HepG2 (cell line): ENCODE data around the gene OSBPL3. TPM values are rescaled to one million over a fixed set of nuclear protein-coding genes. Genes with fewer than 3 reads are reported as not detected.

Source experiments
- ATF4 ChIP-seq, 2 experiments: fragments of 450-650 bp in 1 of 2; sonication (generic) in 1 of 2; formaldehyde crosslinking; IDR thresholded peaks; 2 replicates each; pipeline versions ENCODE4 v1.5.0 to v1.8.0; 2020 to 2022; ENCODE audit warnings: mild to moderate bottlenecking in 1 of 2, missing genetic modification reagents in 1 of 2
- BRF2 ChIP-seq: sonication (generic); formaldehyde crosslinking; IDR thresholded peaks from 2 replicates; pipeline ENCODE4 v1.8.1; 2022; ENCODE audit warnings: mild to moderate bottlenecking, missing genetic modification reagents
- ELF1 ChIP-seq: sonication (generic); formaldehyde crosslinking; IDR thresholded peaks from 2 replicates; pipeline ENCODE4 v1.4.0; 2020; ENCODE audit warnings: missing genetic modification reagents
- HMGXB4 ChIP-seq, 2 experiments: sonication (generic) in 1 of 2; formaldehyde crosslinking in 1 of 2; IDR thresholded peaks; 2 replicates each; pipeline versions ENCODE4 v1.4.0 to v1.6.1; 2018 to 2020; ENCODE audit warnings: missing genetic modification reagents in 2 of 2, borderline replicate concordance in 1 of 2, low read depth in 1 of 2, mild to moderate bottlenecking in 1 of 2, missing biosample characterization in 1 of 2
- MYPOP ChIP-seq: sonication (generic); formaldehyde crosslinking; IDR thresholded peaks from 2 replicates; pipeline ENCODE4 v1.8.1; 2023; ENCODE audit warnings: mild to moderate bottlenecking, moderate library complexity, missing genetic modification reagents
- NR2C2 ChIP-seq: sonication (generic); formaldehyde crosslinking; IDR thresholded peaks from 2 replicates; pipeline ENCODE4 v1.4.0; 2020; ENCODE audit warnings: missing genetic modification reagents, mild to moderate bottlenecking, moderate library complexity, borderline replicate concordance
- STAG1 ChIP-seq: sonication (generic); formaldehyde crosslinking; IDR thresholded peaks from 2 replicates; pipeline ENCODE4 v1.4.0; 2020; ENCODE audit warnings: missing genetic modification reagents
- STAT6 ChIP-seq: sonication (generic); formaldehyde crosslinking; IDR thresholded peaks from 2 replicates; pipeline ENCODE4 v1.4.0; 2020; ENCODE audit warnings: missing genetic modification reagents, mild to moderate bottlenecking, borderline replicate concordance
- TARDBP ChIP-seq: sonication (generic); formaldehyde crosslinking; IDR thresholded peaks from 2 replicates; pipeline ENCODE4 v1.8.0; 2022; ENCODE audit warnings: mild to moderate bottlenecking, missing genetic modification reagents
- TOPORS ChIP-seq: sonication (generic); formaldehyde crosslinking; IDR thresholded peaks from 2 replicates; pipeline ENCODE4 v1.8.0; 2023; ENCODE audit warnings: mild to moderate bottlenecking, missing genetic modification reagents
- ZNF142 ChIP-seq: sonication (generic); formaldehyde crosslinking; IDR thresholded peaks from 2 replicates; pipeline ENCODE4 v1.4.0; 2020; ENCODE audit warnings: missing genetic modification reagents
- ZNF432 ChIP-seq: sonication (generic); formaldehyde crosslinking; IDR thresholded peaks from 2 replicates; pipeline ENCODE4 v1.5.0; 2020; ENCODE audit warnings: missing genetic modification reagents, mild to moderate bottlenecking, borderline replicate concordance
- polyA plus RNA-seq, 8 experiments: library from polyadenylated mRNA; depleted of rRNA in 3 of 8; stranded (reverse) in 7 of 8; unstranded in 1 of 8; fragments of >200 nt; fragmentation: Illumina TruSeq in 4 of 8; extraction: Trizol in 4 of 8; gene quantifications; 2 replicates each; pipeline versions ENCODE4 v1.2.1 to v1.2.3, GENCODE V29; 2011 to 2016; ENCODE audit warnings: low read depth in 4 of 8, missing spikeins in 1 of 8, mixed read lengths in 1 of 8; ENCODE audit not compliant: insufficient read depth in 1 of 8
- total RNA-seq, 5 experiments: library from RNA; depleted of rRNA; stranded (reverse); fragments of >200 nt; fragmentation: Illumina TruSeq; extraction: Trizol; gene quantifications; 2 replicates each; pipeline ENCODE4 v1.2.3, GENCODE V29; 2016; ENCODE audit warnings: low read depth in 1 of 5

OSBPL3 gene
- total and polyA plus RNA-seq, 2 of the 13 experiments (the other 11 are each of a cell fraction or from before 2014, with no cell fraction given): 8.8 to 28.9 TPM

GRCh38 chr7:24979863-24980533 lies at the start of gene OSBPL3 (continued):
- TF ChIP-seq STAT6 (CRISPR knock-in tag): no peak
- peak; percentile 52; the same call in 1 of the 2 replicates for TF ChIP-seq TOPORS (CRISPR knock-in tag)
- TF ChIP-seq BRF2 (CRISPR knock-in tag): peak; percentile 81
- no peak for TF ChIP-seq NR2C2 (CRISPR knock-in tag)
- 0 out of 2 replicates have a peak, but pooled peaks have one; percentile 7 for TF ChIP-seq ZNF142 (CRISPR knock-in tag)
- TF ChIP-seq ZNF432 (CRISPR knock-in tag): no peak
- peak; percentile 16; the same call in 1 of the 2 replicates for TF ChIP-seq STAG1
- peak in 1 of 2 experiments; percentile 32; a peak in 2 of 4 replicates for TF ChIP-seq ATF4 (CRISPR knock-in tag; IDR thresholded peaks at IDR 0.05)
- peak; percentile 73 for TF ChIP-seq ELF1 (CRISPR knock-in tag)
- TF ChIP-seq HMGXB4 (CRISPR knock-in tag; IDR thresholded peaks at IDR 0.05; ENCODE audit: borderline replicate concordance in 1 of 2, low read depth in 1 of 2): peak; percentile 53 to 59; a peak in 3 of 4 replicates
- peak; percentile 16; the same call in 1 of the 2 replicates for TF ChIP-seq TARDBP
- peak; percentile 89 for TF ChIP-seq MYPOP (CRISPR knock-in tag)
